Small intestine (tissue), 7 donors: Measurements from ENCODE around the gene CIC. TPM values are rescaled to one million over a fixed set of nuclear protein-coding genes. Genes with fewer than 3 reads are reported as not detected.

Experiments used
- DNase-seq, 2 donors: peaks; one replicate each; pipeline versions ENCODE4 v3.0.0 to v3.0.0-alpha.2; 2013
- FAIRE-seq: peaks from 2 replicates; lab custom pipeline; 2012; peaks lifted over from hg19 to GRCh38; lab: Jason Lieb, UNC
- H3K27ac ChIP-seq, 3 donors: one replicate each; pipeline ENCODE4 v1.5.1; 2013; ENCODE audit warnings: low read length in 2 of 3, mild to moderate bottlenecking in 2 of 3, control low read depth in 1 of 3, inconsistent platforms in 1 of 3, low read depth in 1 of 3, moderate library complexity in 1 of 3
- H3K27me3 ChIP-seq, 3 donors: one replicate each; pipeline ENCODE4 v1.6.1; 2013; ENCODE audit warnings: low read length in 3 of 3, inconsistent platforms in 1 of 3; ENCODE audit not compliant: control insufficient read depth in 3 of 3, insufficient read depth in 3 of 3
- H3K36me3 ChIP-seq, 3 donors: one replicate each; pipeline ENCODE4 v1.6.1; 2013; ENCODE audit warnings: low read length in 3 of 3, inconsistent platforms in 1 of 3, low read depth in 1 of 3, mild to moderate bottlenecking in 1 of 3, moderate library complexity in 1 of 3; ENCODE audit not compliant: control insufficient read depth in 3 of 3, insufficient read depth in 2 of 3
- H3K4me1 ChIP-seq, 3 donors: one replicate each; pipeline ENCODE4 v1.6.1; 2013; ENCODE audit warnings: low read length in 2 of 3, inconsistent platforms in 1 of 3, low read depth in 1 of 3, mild to moderate bottlenecking in 1 of 3, moderate library complexity in 1 of 3; ENCODE audit not compliant: control insufficient read depth in 3 of 3, insufficient read depth in 2 of 3
- H3K4me3 ChIP-seq, 3 donors: one replicate each; pipeline ENCODE4 v1.5.1; 2013; ENCODE audit warnings: low read length in 3 of 3, control low read depth in 1 of 3, inconsistent platforms in 1 of 3, low read depth in 1 of 3, mild to moderate bottlenecking in 1 of 3, moderate library complexity in 1 of 3
- H3K9me3 ChIP-seq, 2 donors: one replicate each; pipeline ENCODE4 v1.6.1; 2013; ENCODE audit warnings: low read depth in 1 of 2, low read length in 1 of 2; ENCODE audit not compliant: control insufficient read depth in 2 of 2, insufficient read depth in 1 of 2
- WGBS, 3 donors: extraction: QIAGEN DNeasy Blood & Tissue Kit; methylation state at CpG; one replicate each; pipeline ENCODE4 v1.1.7; 2013; 5-methylcytosine and 5-hydroxymethylcytosine counted together
- polyA plus RNA-seq, 4 donors: library from polyadenylated mRNA; stranded (reverse) in 3 of 4; unstranded in 1 of 4; fragments of 200-250 nt in 3 of 4; fragments of 120-200 nt in 1 of 4; gene quantifications; one replicate each; pipeline versions ENCODE4 v1.2.1 to v1.2.3, GENCODE V29; 2013
- donor health status: healthy with polysubstance abuse.
- donor health status: control.
- donor health status: control.
- donor health status: Bipolar disorder and iron deficiency.
- donor health status: healthy.

Gene CIC
- polyA plus RNA-seq, 4 donors = 14.1 to 39.2 (median 24.0) TPM

- FAIRE-seq = no peak
- Histone ChIP-seq H3K4me1 (no peaks in the 10 kb centered on the region), H3K4me3 (no peak overlapping the region), H3K27ac (no peak overlapping the region), H3K9me3 (no peaks in the 10 kb centered on the region), H3K27me3 (no peaks in the 10 kb centered on the region), H3K36me3 (peaks cover 0 to 66% (median 2%) of the 10 kb centered on the region in 3 donors)
- 89 to 92% (median 91%) methylated on average over 17 to 18 of the region's 18 CpGs for WGBS, 3 donors
- no peak for DNase-seq
These were observed 75.4 kb downstream of the CIC start for GRCh38 chr19:42344336-42344893.

Other genes starting within 250 kb of the CIC start
- 1 to 10 TPM in 1 of 4 donors, under 1 TPM in 2, not detected in 1; 0.27 to 1.6 (median 0.68) TPM for gene GRIK5, start 199.0 kb upstream of the CIC start, polyA plus RNA-seq
- 10 to 100 TPM in 1 of 4 donors, 1 to 10 TPM in 3; 4.5 to 16.9 (median 7.4) TPM for gene ZNF574, start 193.1 kb upstream of the CIC start, polyA plus RNA-seq
- 1 to 10 TPM in 3 of 4 donors, under 1 TPM in 1; 0.45 to 2.7 (median 1.9) TPM for gene POU2F2, start 136.8 kb upstream of the CIC start, polyA plus RNA-seq
- 10 to 100 TPM; 22.8 to 41.3 (median 37.8) TPM for gene DEDD2, start 51.6 kb upstream of the CIC start, polyA plus RNA-seq
- 10 to 100 TPM in 1 of 4 donors, 1 to 10 TPM in 3; 3.2 to 11.3 (median 4.4) TPM for gene ZNF526, start 48.9 kb upstream of the CIC start, polyA plus RNA-seq
- 10 to 100 TPM; 48.5 to 73.0 (median 70.6) TPM for gene GSK3A, start 26.6 kb upstream of the CIC start, polyA plus RNA-seq
- 10 to 100 TPM; 28.6 to 60.7 (median 41.7) TPM for gene ERF, start 14.1 kb upstream of the CIC start, polyA plus RNA-seq
- gene PRR19, start 32.9 kb downstream of the CIC start, polyA plus RNA-seq = 1 to 10 TPM in 2 of 4 donors, under 1 TPM in 2; 0.81 to 1.1 (median 0.99) TPM
- 10 to 100 TPM; 16.3 to 49.4 (median 26.9) TPM for gene PAFAH1B3, start 33.4 kb downstream of the CIC start, polyA plus RNA-seq
- gene TMEM145, start 44.1 kb downstream of the CIC start, polyA plus RNA-seq = 1 to 10 TPM in 1 of 4 donors, under 1 TPM in 1, not detected in 2; 0.83 to 1.1 TPM
- gene MEGF8, start 56.4 kb downstream of the CIC start, polyA plus RNA-seq = 10 to 100 TPM in 2 of 4 donors, 1 to 10 TPM in 2; 2.4 to 26.7 (median 6.9) TPM
- gene CNFN, start 121.0 kb downstream of the CIC start, polyA plus RNA-seq = 10 to 100 TPM in 1 of 4 donors, 1 to 10 TPM in 3; 5.8 to 28.1 (median 9.0) TPM
- 10 to 100 TPM; 10.1 to 40.2 (median 19.7) TPM for gene LIPE, start 158.1 kb downstream of the CIC start, polyA plus RNA-seq
- 1 to 10 TPM in 2 of 4 donors, under 1 TPM in 2; 0.12 to 1.6 (median 0.89) TPM for gene CXCL17, start 173.7 kb downstream of the CIC start, polyA plus RNA-seq